Duodenal mucosa (tissue), 2 donors: ENCODE data around the gene KRT8.
"Not testable (repeated sequence)": the region's sequence is repeated elsewhere in the genome, so short reads cannot be mapped to it uniquely, and the experiment has no call there.

Source experiments
- H3K27ac ChIP-seq: one replicate; pipeline ENCODE4 v1.7.0; 2013; ENCODE audit warnings: low read depth, low read length
- H3K27me3 ChIP-seq, 2 donors: one replicate each; pipeline ENCODE4 v1.7.0; 2013; ENCODE audit warnings: low read length in 2 of 2, control low read depth in 1 of 2; ENCODE audit not compliant: insufficient read depth in 2 of 2, control insufficient read depth in 1 of 2
- H3K36me3 ChIP-seq, 2 donors: one replicate each; pipeline ENCODE4 v1.7.0; 2013; ENCODE audit warnings: low read length in 2 of 2, control low read depth in 1 of 2; ENCODE audit not compliant: insufficient read depth in 2 of 2, control insufficient read depth in 1 of 2
- H3K4me1 ChIP-seq, 2 donors: one replicate each; pipeline ENCODE4 v1.7.0; 2013; ENCODE audit warnings: low read length in 2 of 2, control low read depth in 1 of 2; ENCODE audit not compliant: insufficient read depth in 2 of 2, control insufficient read depth in 1 of 2
- H3K4me3 ChIP-seq, 2 donors: one replicate each; pipeline ENCODE4 v1.7.0; 2013; ENCODE audit warnings: low read length in 2 of 2, low read depth in 1 of 2
- H3K9ac ChIP-seq, 2 donors: one replicate each; pipeline ENCODE4 v1.7.0; 2013; ENCODE audit warnings: low read length in 2 of 2, low read depth in 1 of 2
- H3K9me3 ChIP-seq, 2 donors: one replicate each; pipeline ENCODE4 v1.7.0; 2013; ENCODE audit warnings: low read length in 2 of 2, control low read depth in 1 of 2; ENCODE audit not compliant: control insufficient read depth in 1 of 2

KRT8 gene

GRCh38 chr12:52892207-52892852 is 12.5 kb downstream of the KRT8 start:
- H3K9me3 ChIP-seq, result no peaks in the 10 kb centered on the region
- no peak overlapping the region for H3K9ac ChIP-seq
- H3K27ac ChIP-seq, result no peak overlapping the region
- H3K4me1 ChIP-seq, result peaks cover 16 to 23% of the 10 kb centered on the region in 2 donors
- H3K36me3 ChIP-seq, result peaks cover 6 to 8% of the 10 kb centered on the region in 2 donors
- H3K27me3 ChIP-seq, result no peaks in the 10 kb centered on the region
- H3K4me3 ChIP-seq, result no peak overlapping the region

- no peaks in the 10 kb centered on the region for H3K36me3 ChIP-seq
- peaks cover 4 to 14% of the 10 kb centered on the region in 2 donors for H3K4me1 ChIP-seq
- H3K27me3 ChIP-seq, result no peaks in the 10 kb centered on the region
- H3K9me3 ChIP-seq, result no peaks in the 10 kb centered on the region
- H3K4me3 ChIP-seq, result no peak overlapping the region
- H3K27ac ChIP-seq, result no peak overlapping the region
- no peak overlapping the region for H3K9ac ChIP-seq
These were observed 13.8 kb downstream of the KRT8 start for GRCh38 chr12:52891044-52891443.

GRCh38 chr12:52890417-52890816 is 14.5 kb downstream of the KRT8 start:
- Histone ChIP-seq H3K4me3 (no peak overlapping the region), H3K9ac (no peak overlapping the region), H3K36me3 (no peaks in the 10 kb centered on the region), H3K27me3 (no peaks in the 10 kb centered on the region), H3K27ac (no peak overlapping the region), H3K4me1 (peaks cover 5 to 10% of the 10 kb centered on the region in 2 donors), H3K9me3 (no peaks in the 10 kb centered on the region)

- no peaks in the 10 kb centered on the region for H3K9me3 ChIP-seq
- no peak overlapping the region for H3K4me3 ChIP-seq
- no peak overlapping the region for H3K27ac ChIP-seq
- H3K9ac ChIP-seq, result no peak overlapping the region
- no peaks in the 10 kb centered on the region for H3K36me3 ChIP-seq
- no peaks in the 10 kb centered on the region for H3K27me3 ChIP-seq
- peaks cover 4 to 13% of the 10 kb centered on the region in 2 donors for H3K4me1 ChIP-seq
These were observed 20.2 kb downstream of the KRT8 start for GRCh38 chr12:52884526-52885293.

GRCh38 chr12:52880499-52880898 is 24.4 kb downstream of the KRT8 start:
- H3K27ac ChIP-seq, H3K27me3 ChIP-seq, H3K9ac ChIP-seq, H3K4me3 ChIP-seq, H3K9me3 ChIP-seq, H3K36me3 ChIP-seq: not testable (repeated sequence)
- peaks cover 16 to 44% of the 10 kb centered on the region in 2 donors for H3K4me1 ChIP-seq

- H3K27me3 ChIP-seq, result no peaks in the 10 kb centered on the region
- peak overlapping the region; percentile 58 to 67 for H3K4me3 ChIP-seq
- peak overlapping the region; percentile 2 to 69 for H3K9ac ChIP-seq
- no peaks in the 10 kb centered on the region for H3K36me3 ChIP-seq
- no peak overlapping the region for H3K27ac ChIP-seq
- peaks cover 23 to 49% of the 10 kb centered on the region in 2 donors for H3K4me1 ChIP-seq
- no peaks in the 10 kb centered on the region for H3K9me3 ChIP-seq
These were observed 25.2 kb downstream of the KRT8 start for GRCh38 chr12:52879394-52880351.

- Histone ChIP-seq H3K9me3 (no peaks in the 10 kb centered on the region), H3K4me3 (peak overlapping the region; percentile 58 to 67), H3K27me3 (no peaks in the 10 kb centered on the region), H3K4me1 (peaks cover 24 to 55% of the 10 kb centered on the region in 2 donors), H3K36me3 (no peaks in the 10 kb centered on the region), H3K9ac (peak overlapping the region; percentile 2 to 69), H3K27ac (no peak overlapping the region)
These were observed 26.1 kb downstream of the KRT8 start for GRCh38 chr12:52878507-52879393.

GRCh38 chr12:52877242-52877641 is 27.6 kb downstream of the KRT8 start:
- no peaks in the 10 kb centered on the region for H3K36me3 ChIP-seq
- peak overlapping the region in 1 of 2 donors; percentile 12 for H3K9ac ChIP-seq
- no peak overlapping the region for H3K27ac ChIP-seq
- H3K4me1 ChIP-seq, result peaks cover 39 to 70% of the 10 kb centered on the region in 2 donors
- H3K4me3 ChIP-seq, result no peak overlapping the region
- H3K9me3 ChIP-seq, result no peaks in the 10 kb centered on the region
- H3K27me3 ChIP-seq, result no peaks in the 10 kb centered on the region

- peaks cover 47 to 79% of the 10 kb centered on the region in 2 donors for H3K4me1 ChIP-seq
These were observed 28.5 kb downstream of the KRT8 start for GRCh38 chr12:52876372-52876771.

More at GRCh38 chr12:52876372-52876771, 28.5 kb downstream of the KRT8 start:
- no peak overlapping the region for H3K27ac ChIP-seq
- H3K9me3 ChIP-seq, result no peaks in the 10 kb centered on the region
- no peak overlapping the region for H3K4me3 ChIP-seq
- H3K9ac ChIP-seq, result peak overlapping the region in 1 of 2 donors; percentile 9
- no peaks in the 10 kb centered on the region for H3K36me3 ChIP-seq
- no peaks in the 10 kb centered on the region for H3K27me3 ChIP-seq
